SK-N-SH treated with all-trans-retinoic acid at 6 μM for 48 hours (cell line): ENCODE data around the gene TAF11L10.
"Not testable (repeated sequence)": the region's sequence is repeated elsewhere in the genome, so short reads cannot be mapped to it uniquely, and the experiment has no call there.

Experiments
- ATAC-seq: fragments of 200-7000 bp; cut with Tn5 transposase; 3 replicates; pipeline ENCODE4 v1.9.1; 2020; ENCODE audit warnings: mild to moderate bottlenecking, moderate library complexity

Gene TAF11L10

GRCh38 chr5:17603880-17604279 is 6.3 kb upstream of the TAF11L10 start, which contains the start of gene TAF11L11:
Gene TAF11L11 (plus strand): TSS chr5:17604183.
- not testable (repeated sequence) for ATAC-seq

DNA sequence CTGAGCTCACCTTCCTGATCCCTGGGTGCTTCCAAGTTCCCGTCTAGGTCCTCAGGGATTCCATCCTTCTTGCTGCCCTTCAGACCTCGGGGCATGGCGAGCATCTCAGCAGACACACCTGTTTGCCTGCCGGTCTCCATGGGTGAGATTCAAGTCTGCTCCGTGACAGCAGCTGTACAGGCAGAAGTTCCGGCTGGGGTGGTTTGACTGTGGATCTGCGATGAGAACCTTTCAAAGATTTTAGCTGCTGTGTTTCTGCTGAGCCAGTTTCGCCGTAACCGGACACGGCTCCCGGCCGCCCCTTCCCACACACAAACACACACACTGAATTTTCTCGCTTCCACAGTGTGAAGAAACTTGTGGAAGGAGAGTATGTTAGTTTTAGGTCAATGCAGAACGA is 3.4 kb downstream of the TAF11L10 start, which contains the start of gene TAF11L9:
Gene TAF11L9 (minus strand): TSS at position 140 of the 400 bp plus-strand sequence.
- not testable (repeated sequence) for ATAC-seq

GRCh38 chr5:17590860-17591259 is 6.8 kb downstream of the TAF11L10 start, which contains the start of gene TAF11L8:
Gene TAF11L8 (minus strand): TSS chr5:17590960.
- ATAC-seq: not testable (repeated sequence)

DNA sequence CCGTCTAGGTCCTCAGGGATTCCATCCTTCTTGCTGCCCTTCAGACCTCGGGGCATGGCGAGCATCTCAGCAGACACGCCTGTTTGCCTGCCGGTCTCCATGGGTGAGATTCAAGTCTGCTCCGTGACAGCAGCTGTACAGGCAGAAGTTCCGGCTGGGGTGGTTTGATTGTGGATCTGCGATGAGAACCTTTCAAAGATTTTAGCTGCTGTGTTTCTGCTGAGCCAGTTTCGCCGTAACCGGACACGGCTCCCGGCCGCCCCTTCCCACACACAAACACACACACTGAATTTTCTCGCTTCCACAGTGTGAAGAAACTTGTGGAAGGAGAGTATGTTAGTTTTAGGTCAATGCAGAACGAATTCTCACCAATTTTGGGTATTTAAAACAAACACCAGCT is 12.0 kb downstream of the TAF11L10 start, which contains the start of gene TAF11L7:
Gene TAF11L7 (minus strand): TSS at position 101 of the 400 bp plus-strand sequence.
- not testable (repeated sequence) for ATAC-seq
